ENCODE measurements around the gene HCFC1.

DNA sequence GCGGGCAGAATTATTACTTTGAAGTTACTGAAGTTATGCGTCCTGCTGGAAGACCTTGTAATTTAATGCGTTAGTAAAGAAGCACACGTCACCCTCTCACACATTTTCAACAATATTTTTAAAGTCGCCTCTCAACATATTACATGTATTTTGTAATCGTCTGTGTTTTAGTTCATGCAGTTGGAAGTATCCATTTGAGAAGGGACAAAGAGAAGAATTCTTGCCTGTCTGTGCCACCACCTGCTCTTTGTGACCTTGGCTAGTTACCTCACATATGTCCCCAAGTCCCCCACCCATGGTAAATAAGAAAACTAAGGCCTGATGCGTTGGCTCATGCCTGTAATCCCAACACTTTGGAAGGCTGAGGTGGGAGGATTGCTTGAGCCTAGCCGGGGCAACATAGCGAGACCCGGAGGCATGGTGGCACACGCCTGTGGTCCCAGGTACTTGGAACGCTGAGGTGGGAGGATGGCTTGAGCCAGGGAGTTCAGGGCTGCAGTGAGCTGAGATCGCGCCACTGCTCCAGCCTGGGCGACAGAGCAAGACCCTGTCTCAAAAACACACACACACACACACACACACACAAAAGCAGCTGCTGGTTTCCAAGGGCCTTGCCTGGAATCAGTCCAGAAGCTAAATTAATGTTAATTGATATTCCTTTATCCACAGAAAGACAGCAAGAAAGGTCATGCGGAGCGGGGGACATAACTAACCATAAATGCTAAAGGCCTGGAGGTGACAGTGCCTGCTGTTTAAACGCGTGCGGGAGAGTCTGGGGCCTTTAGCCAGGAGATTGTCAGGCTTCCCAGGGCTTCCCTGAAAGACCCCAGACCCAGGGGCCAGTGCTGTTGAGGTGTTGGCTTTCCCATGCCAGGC is 1.7 kb upstream of the HCFC1 start:
- no peak for TF ChIP-seq CTCF (IDR thresholded peaks at IDR 0.05)
- TF ChIP-seq POLR2A (IDR thresholded peaks at IDR 0.05), result no peak

Data from right lobe of liver (tissue), 4 donors.